Endothelial cell of umbilical vein (primary cell): ENCODE results near the gene CUX1. TPM values are rescaled to one million over a fixed set of nuclear protein-coding genes. Genes with fewer than 3 reads are reported as not detected.

Source experiments
- BruUV-seq: library from RNA; stranded (reverse); fragments of 400-500 nt; replicated peaks from 2 replicates; lab custom pipeline; 2021; lab: Mats Ljungman, UMichigan
- CTCF ChIA-PET: fragments of 300-600, 350-600 bp; sonication (Branson Sonifier 250); formaldehyde crosslinking; loops from one replicate; lab custom pipeline; 2021; ENCODE audit warnings: antibody characterized with exemption, inconsistent platforms; lab: Charles Lee
- POLR2A ChIA-PET: fragments of 300-600, 350-600 bp; sonication (Branson Sonifier 250); formaldehyde crosslinking; loops from one replicate; lab custom pipeline; 2021; ENCODE audit warnings: antibody characterized with exemption, inconsistent platforms; lab: Charles Lee
- DNase-seq: peaks from one replicate; pipeline ENCODE4 v3.0.0-alpha.2; 2011; ENCODE audit warnings: low read depth, low spot score
- FAIRE-seq: peaks from 2 replicates; lab custom pipeline; 2011; peaks lifted over from hg19 to GRCh38; lab: Jason Lieb, UNC
- H2AFZ ChIP-seq: 2 replicates; pipeline ENCODE4 v1.6.0; 2012; ENCODE audit warnings: low read depth, low read length, control low read depth, inconsistent platforms
- H3K27ac ChIP-seq: 2 replicates; pipeline ENCODE4 v1.5.1; 2011; ENCODE audit warnings: low read depth, mild to moderate bottlenecking, control low read depth, low read length, moderate library complexity; ENCODE audit not compliant: insufficient read depth
- H3K27me3 ChIP-seq, 2 experiments: 2 replicates each; pipeline versions ENCODE4 v1.6.0 to v1.6.1; 2011; ENCODE audit warnings: low read length in 2 of 2, mixed read lengths in 1 of 2; ENCODE audit not compliant: control insufficient read depth in 2 of 2, insufficient read depth in 2 of 2
- H3K36me3 ChIP-seq, 2 experiments: 2 replicates in 1 of 2; 3 replicates in 1 of 2; pipeline ENCODE4 v1.5.1; 2011; ENCODE audit warnings: low read length in 2 of 2, mild to moderate bottlenecking in 1 of 2, moderate library complexity in 1 of 2; ENCODE audit not compliant: control insufficient read depth in 2 of 2, insufficient read depth in 2 of 2; ENCODE audit errors: extremely low read depth in 1 of 2
- H3K4me1 ChIP-seq: 3 replicates; pipeline ENCODE4 v1.5.1; 2011; ENCODE audit warnings: mild to moderate bottlenecking, low read length; ENCODE audit not compliant: control insufficient read depth, insufficient read depth; ENCODE audit errors: extremely low read depth
- H3K4me2 ChIP-seq: 2 replicates; pipeline ENCODE4 v1.6.1; 2011; ENCODE audit warnings: low read length, control low read depth, mixed read lengths; ENCODE audit not compliant: insufficient read depth
- H3K4me3 ChIP-seq, 3 experiments: fragments of 200-600 bp in 1 of 3; sonication (generic), shearing (Covaris generic) in 1 of 3; replicated peaks in 1 of 3; 2 replicates each; pipeline ENCODE4 v1.5.1; 2011 to 2016; ENCODE audit warnings: control low read depth in 3 of 3, low read length in 3 of 3, mild to moderate bottlenecking in 2 of 3, inconsistent platforms in 1 of 3, low read depth in 1 of 3, moderate library complexity in 1 of 3; ENCODE audit not compliant: insufficient read depth in 1 of 3
- H3K79me2 ChIP-seq: 2 replicates; pipeline ENCODE4 v1.6.0; 2012; ENCODE audit warnings: low read length, inconsistent platforms; ENCODE audit not compliant: control insufficient read depth, insufficient read depth
- H3K9ac ChIP-seq: replicated peaks from 2 replicates; pipeline ENCODE3; 2011; ENCODE audit warnings: low read length, control low read depth; ENCODE audit not compliant: insufficient read depth; ENCODE audit errors: extremely low read depth
- H3K9me1 ChIP-seq: replicated peaks from 3 replicates; pipeline ENCODE4 v1.6.0; 2011; ENCODE audit warnings: mild to moderate bottlenecking, low read length; ENCODE audit not compliant: control insufficient read depth, insufficient read depth; ENCODE audit errors: extremely low read depth
- H3K9me3 ChIP-seq: replicated peaks from 2 replicates; pipeline ENCODE4 v1.5.1; 2012; ENCODE audit warnings: low read length, inconsistent platforms; ENCODE audit not compliant: control insufficient read depth, insufficient read depth
- H4K20me1 ChIP-seq: replicated peaks from 2 replicates; pipeline ENCODE3; 2011; ENCODE audit warnings: mild to moderate bottlenecking, low read length; ENCODE audit not compliant: control insufficient read depth, insufficient read depth; ENCODE audit errors: extremely low read depth
- EZH2 ChIP-seq: IDR thresholded peaks from 2 replicates; pipeline ENCODE4 v1.6.1; 2012; ENCODE audit warnings: borderline replicate concordance, low read depth, mild to moderate bottlenecking, moderate library complexity, low read length, inconsistent platforms; ENCODE audit not compliant: severe bottlenecking
- FOS ChIP-seq: IDR thresholded peaks from 2 replicates; pipeline ENCODE4 v1.6.1; 2011; ENCODE audit warnings: mild to moderate bottlenecking, low read length, moderate library complexity, borderline replicate concordance; ENCODE audit not compliant: insufficient read depth
- GATA2 ChIP-seq: IDR thresholded peaks from 2 replicates; pipeline ENCODE4 v1.7.0; 2011; ENCODE audit warnings: low read depth, mild to moderate bottlenecking, moderate library complexity, mixed read lengths, low read length; ENCODE audit not compliant: insufficient read length, insufficient read depth
- JUN ChIP-seq: IDR thresholded peaks from 2 replicates; pipeline ENCODE4 v1.6.1; 2011; ENCODE audit warnings: borderline replicate concordance, low read depth; ENCODE audit not compliant: insufficient read length, insufficient read depth
- MYC ChIP-seq: IDR thresholded peaks from one replicate; pipeline ENCODE4 v1.6.1; 2011; ENCODE audit warnings: mild to moderate bottlenecking, low read depth, low read length
- POLR2A ChIP-seq: IDR thresholded peaks from 2 replicates; pipeline ENCODE4 v1.6.1; 2012; ENCODE audit warnings: low read depth, mild to moderate bottlenecking, control low read depth, low read length
- POLR2AphosphoS5 ChIP-seq: IDR thresholded peaks from 2 replicates; pipeline ENCODE4 v1.6.1; 2012; ENCODE audit warnings: low read depth, mild to moderate bottlenecking, control low read depth, low read length, moderate library complexity; ENCODE audit not compliant: insufficient read depth
- dilution Hi-C: fragments of 300-500 bp; cut with MboI; formaldehyde crosslinking; loops from one replicate; pipeline ENCODE4 v1.15.0; 2019; ENCODE audit warnings: low sequenced_read_pairs; ENCODE audit not compliant: extremely low pct_ligation_motif_present
- intact Hi-C: fragments of 100-400 bp; cut with micrococcal nuclease; formaldehyde crosslinking; loops from one replicate; pipeline ENCODE4 v1.10.0; 2022
- polyA plus RNA-seq, 4 experiments: library from polyadenylated mRNA; depleted of rRNA in 3 of 4; stranded (reverse) in 3 of 4; unstranded in 1 of 4; fragments of >200 nt; gene quantifications; 2 replicates each; pipeline versions ENCODE4 v1.2.1 to v1.2.3, GENCODE V29; 2011 to 2012; ENCODE audit warnings: missing spikeins in 1 of 4
- total RNA-seq: library from RNA; stranded (reverse); gene quantifications from 2 replicates; pipeline ENCODE4 v1.2.3, GENCODE V29; 2021
- TF ChIP-seq, protein P1 (sequence below), 2 donors: IDR thresholded peaks; 1 replicate in 1 of 2; 2 replicates in 1 of 2; pipeline ENCODE4 v1.5.1; 2011; ENCODE audit warnings: low read length in 2 of 2, mild to moderate bottlenecking in 2 of 2, moderate library complexity in 2 of 2, control low read depth in 1 of 2, inconsistent platforms in 1 of 2, low read depth in 1 of 2; ENCODE audit not compliant: insufficient read depth in 1 of 2; ENCODE audit errors: extremely low read depth in 1 of 2
- TF ChIP-seq, protein P2 (sequence below): IDR thresholded peaks from 2 replicates; pipeline ENCODE4 v1.6.1; 2011; ENCODE audit not compliant: insufficient read depth, insufficient read length

Gene CUX1
- total and polyA plus RNA-seq, 2 donors (not counting 3 experiments of a cell fraction or from before 2014, with no cell fraction given), result 13.8 to 49.8 TPM

DNA sequence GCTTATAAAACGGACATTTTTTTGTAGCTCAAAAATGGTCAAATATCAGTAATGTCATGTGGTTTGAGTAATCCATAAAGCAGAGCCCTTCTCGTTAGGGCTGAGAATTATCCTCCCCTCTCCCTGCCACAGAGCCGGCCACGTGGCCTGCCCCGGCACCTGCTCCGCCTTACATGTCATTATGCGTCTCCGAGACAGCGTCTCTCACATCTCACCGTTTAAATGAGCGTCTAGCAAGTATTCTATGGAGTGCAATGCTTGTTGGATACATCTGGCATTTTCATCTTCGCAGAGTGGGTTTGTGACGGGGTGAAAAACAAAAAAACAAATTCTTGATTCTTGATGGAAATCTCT is 86.1 kb downstream of the CUX1 start:
- peaks cover 2% of the 10 kb centered on the region for H3K79me2 ChIP-seq

More for the DNA sequence above, 86.1 kb downstream of the CUX1 start:
- ChIA-PET POLR2A (no interaction called here), CTCF (no interaction called here)
- Histone ChIP-seq H3K9ac (no peak overlapping the region), H3K4me1 (peaks cover 12% of the 10 kb centered on the region), H3K4me3 (no peak overlapping the region), H4K20me1 (no peaks in the 10 kb centered on the region), H3K9me1 (no peaks in the 10 kb centered on the region), H3K4me2 (no peak overlapping the region), H3K27me3 (no peaks in the 10 kb centered on the region), H3K9me3 (no peaks in the 10 kb centered on the region), H2AFZ (no peak overlapping the region), H3K36me3 (no peaks in the 10 kb centered on the region), H3K27ac (no peak overlapping the region)
- dilution Hi-C loops (no loop called here), intact Hi-C loops (no loop called here)
- FAIRE-seq (no peak), DNase-seq (no peak)
- TF ChIP-seq POLR2A, result no peak
- TF ChIP-seq, protein P1, sequence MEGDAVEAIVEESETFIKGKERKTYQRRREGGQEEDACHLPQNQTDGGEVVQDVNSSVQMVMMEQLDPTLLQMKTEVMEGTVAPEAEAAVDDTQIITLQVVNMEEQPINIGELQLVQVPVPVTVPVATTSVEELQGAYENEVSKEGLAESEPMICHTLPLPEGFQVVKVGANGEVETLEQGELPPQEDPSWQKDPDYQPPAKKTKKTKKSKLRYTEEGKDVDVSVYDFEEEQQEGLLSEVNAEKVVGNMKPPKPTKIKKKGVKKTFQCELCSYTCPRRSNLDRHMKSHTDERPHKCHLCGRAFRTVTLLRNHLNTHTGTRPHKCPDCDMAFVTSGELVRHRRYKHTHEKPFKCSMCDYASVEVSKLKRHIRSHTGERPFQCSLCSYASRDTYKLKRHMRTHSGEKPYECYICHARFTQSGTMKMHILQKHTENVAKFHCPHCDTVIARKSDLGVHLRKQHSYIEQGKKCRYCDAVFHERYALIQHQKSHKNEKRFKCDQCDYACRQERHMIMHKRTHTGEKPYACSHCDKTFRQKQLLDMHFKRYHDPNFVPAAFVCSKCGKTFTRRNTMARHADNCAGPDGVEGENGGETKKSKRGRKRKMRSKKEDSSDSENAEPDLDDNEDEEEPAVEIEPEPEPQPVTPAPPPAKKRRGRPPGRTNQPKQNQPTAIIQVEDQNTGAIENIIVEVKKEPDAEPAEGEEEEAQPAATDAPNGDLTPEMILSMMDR (IDR thresholded peaks at IDR 0.05; ENCODE audit: extremely low read depth in 1 of 2, insufficient read depth in 1 of 2, low read depth in 1 of 2, low read length in 2 of 2), result no peak
- TF ChIP-seq, protein P2, sequence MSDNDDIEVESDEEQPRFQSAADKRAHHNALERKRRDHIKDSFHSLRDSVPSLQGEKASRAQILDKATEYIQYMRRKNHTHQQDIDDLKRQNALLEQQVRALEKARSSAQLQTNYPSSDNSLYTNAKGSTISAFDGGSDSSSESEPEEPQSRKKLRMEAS, result no peak
- TF ChIP-seq EZH2, result no peak
- no peak for TF ChIP-seq JUN
- TF ChIP-seq FOS, result no peak
- no peak for TF ChIP-seq MYC
- TF ChIP-seq POLR2AphosphoS5, result no peak
- no peak for TF ChIP-seq GATA2
- BruUV-seq, result no TSS peak
